ENCODE data around the gene STK40. TPM values are rescaled to one million over a fixed set of nuclear protein-coding genes. Genes with fewer than 3 reads are reported as not detected.

STK40 gene
- total RNA-seq, 1 donor from 2014 or later: 41.3 TPM

- Mint-ChIP-seq H3K27me3 (ENCODE audit: low read depth) (no peaks in the 10 kb centered on the region), H3K9me3 (no peaks in the 10 kb centered on the region), H3K4me1 (ENCODE audit: low read depth) (peaks cover 8% of the 10 kb centered on the region), H3K36me3 (ENCODE audit: low read depth) (peaks cover 53% of the 10 kb centered on the region), H3K4me3 (ENCODE audit: low read depth) (no peak overlapping the region), H3K27ac (peak overlapping the region; percentile 81)
- intact Hi-C loops (cut with micrococcal nuclease): no loop called here
- no peak for DNase-seq (ENCODE audit: low spot score)
Observed at GRCh38 chr1:36358514-36359084, 27.1 kb downstream of the STK40 start.

DNA sequence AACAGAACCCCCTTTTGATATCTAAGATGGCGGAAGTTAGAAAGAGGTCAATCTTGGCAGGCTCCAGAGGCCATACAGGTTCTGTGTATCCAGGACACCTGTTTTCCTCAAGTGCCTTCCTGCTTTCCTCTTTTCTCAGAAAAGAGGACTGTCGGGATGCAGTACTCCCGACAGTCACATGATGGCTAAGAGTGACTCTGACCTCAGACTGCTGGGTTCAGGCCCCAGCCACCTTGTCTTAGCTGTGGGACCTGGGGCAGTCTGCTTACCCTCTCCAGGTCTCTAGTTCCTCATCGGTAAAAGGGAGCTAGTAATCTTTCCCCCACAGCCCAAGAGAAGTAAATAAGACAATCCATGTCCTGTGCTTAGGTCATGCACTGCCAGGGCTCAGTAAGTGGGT, 29.9 kb downstream of the STK40 start:
- H3K4me1 Mint-ChIP-seq (ENCODE audit: low read depth): peaks cover 13% of the 10 kb centered on the region
- no peak overlapping the region for H3K27ac Mint-ChIP-seq
- no peak overlapping the region for H3K4me3 Mint-ChIP-seq (ENCODE audit: low read depth)
- intact Hi-C loops (cut with micrococcal nuclease): no loop called here
- peaks cover 47% of the 10 kb centered on the region for H3K36me3 Mint-ChIP-seq (ENCODE audit: low read depth)
- DNase-seq (ENCODE audit: low spot score): no peak
- no peaks in the 10 kb centered on the region for H3K9me3 Mint-ChIP-seq
- H3K27me3 Mint-ChIP-seq (ENCODE audit: low read depth): no peaks in the 10 kb centered on the region

GRCh38 chr1:36354486-36354885, 31.2 kb downstream of the STK40 start:
- Mint-ChIP-seq H3K9me3 (no peaks in the 10 kb centered on the region), H3K27ac (no peak overlapping the region), H3K27me3 (ENCODE audit: low read depth) (no peaks in the 10 kb centered on the region), H3K4me3 (ENCODE audit: low read depth) (no peak overlapping the region), H3K36me3 (ENCODE audit: low read depth) (peaks cover 38% of the 10 kb centered on the region), H3K4me1 (ENCODE audit: low read depth) (peaks cover 9% of the 10 kb centered on the region)
- no peak for DNase-seq (ENCODE audit: low spot score)
- intact Hi-C loops (cut with micrococcal nuclease): no loop called here

- no peaks in the 10 kb centered on the region for H3K27me3 Mint-ChIP-seq (ENCODE audit: low read depth)
- H3K27ac Mint-ChIP-seq: no peak overlapping the region
- intact Hi-C loops (cut with micrococcal nuclease): no loop called here
- H3K36me3 Mint-ChIP-seq (ENCODE audit: low read depth): peaks cover 31% of the 10 kb centered on the region
- no peaks in the 10 kb centered on the region for H3K9me3 Mint-ChIP-seq
- DNase-seq (ENCODE audit: low spot score): no peak
- H3K4me3 Mint-ChIP-seq (ENCODE audit: low read depth): no peak overlapping the region
- peaks cover 10% of the 10 kb centered on the region for H3K4me1 Mint-ChIP-seq (ENCODE audit: low read depth)
Observed at GRCh38 chr1:36352910-36353878, 32.5 kb downstream of the STK40 start.

DNA sequence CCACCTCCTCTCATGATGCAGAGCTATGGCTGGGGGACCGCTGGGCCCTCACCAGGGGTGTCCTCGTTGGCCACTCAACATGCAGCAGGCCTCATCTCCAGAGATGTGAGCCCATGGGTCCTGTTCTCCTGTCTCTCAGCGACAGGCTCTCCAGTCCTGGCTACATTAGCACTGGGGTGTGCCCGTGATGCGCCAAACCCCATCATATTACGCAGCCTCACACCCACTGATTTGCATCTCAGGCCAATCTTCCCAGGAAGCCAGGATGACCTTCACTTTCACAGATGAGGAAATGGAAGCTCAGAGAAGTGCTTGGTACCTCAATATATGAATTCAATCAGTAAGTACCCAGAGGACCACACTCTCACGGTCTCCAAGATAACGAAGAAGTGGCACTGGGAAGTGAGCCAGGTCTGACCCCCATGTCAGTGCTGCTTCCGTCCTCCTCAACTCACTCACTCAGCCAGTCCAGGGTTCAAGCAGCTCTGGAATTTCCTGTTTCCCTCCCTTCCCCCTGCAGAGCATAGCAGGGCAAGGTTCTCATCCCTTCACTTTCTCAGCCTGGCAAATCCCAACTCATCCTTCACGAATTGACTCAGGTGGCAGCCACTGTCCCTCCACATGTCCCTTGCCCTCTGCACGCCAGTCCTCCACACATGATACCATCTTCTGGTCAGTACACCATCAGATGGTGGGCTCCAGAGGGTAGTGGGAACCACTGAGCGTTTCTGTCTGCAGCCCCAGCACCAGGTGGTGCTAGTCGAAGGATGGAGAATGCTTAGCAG, 33.4 kb downstream of the STK40 start:
- H3K27ac Mint-ChIP-seq: peak overlapping the region; percentile 5
- H3K27me3 Mint-ChIP-seq (ENCODE audit: low read depth): no peaks in the 10 kb centered on the region
- intact Hi-C loops (cut with micrococcal nuclease): no loop called here
- peaks cover 32% of the 10 kb centered on the region for H3K36me3 Mint-ChIP-seq (ENCODE audit: low read depth)
- no peak overlapping the region for H3K4me3 Mint-ChIP-seq (ENCODE audit: low read depth)
- no peak for DNase-seq (ENCODE audit: low spot score)
- peaks cover 10% of the 10 kb centered on the region for H3K4me1 Mint-ChIP-seq (ENCODE audit: low read depth)
- no peaks in the 10 kb centered on the region for H3K9me3 Mint-ChIP-seq

GRCh38 chr1:36351227-36351977, 34.3 kb downstream of the STK40 start:
- Mint-ChIP-seq H3K9me3 (no peaks in the 10 kb centered on the region), H3K4me3 (ENCODE audit: low read depth) (no peak overlapping the region), H3K4me1 (ENCODE audit: low read depth) (peaks cover 10% of the 10 kb centered on the region), H3K27ac (no peak overlapping the region), H3K27me3 (ENCODE audit: low read depth) (no peaks in the 10 kb centered on the region), H3K36me3 (ENCODE audit: low read depth) (peaks cover 32% of the 10 kb centered on the region)
- intact Hi-C loops (cut with micrococcal nuclease): no loop called here
- no peak for DNase-seq (ENCODE audit: low spot score)

- peaks cover 29% of the 10 kb centered on the region for H3K36me3 Mint-ChIP-seq (ENCODE audit: low read depth)
- no peak overlapping the region for H3K4me3 Mint-ChIP-seq (ENCODE audit: low read depth)
Observed at GRCh38 chr1:36350659-36351226, 35.0 kb downstream of the STK40 start.

GRCh38 chr1:36349839-36350238, 35.9 kb downstream of the STK40 start:
- H3K4me3 Mint-ChIP-seq (ENCODE audit: low read depth): no peak overlapping the region
- H3K36me3 Mint-ChIP-seq (ENCODE audit: low read depth): peaks cover 29% of the 10 kb centered on the region
- peaks cover 10% of the 10 kb centered on the region for H3K4me1 Mint-ChIP-seq (ENCODE audit: low read depth)
- no peaks in the 10 kb centered on the region for H3K27me3 Mint-ChIP-seq (ENCODE audit: low read depth)
- peak overlapping the region; percentile 28 for H3K27ac Mint-ChIP-seq
- no peak for DNase-seq (ENCODE audit: low spot score)
- intact Hi-C loops (cut with micrococcal nuclease): no loop called here
- no peaks in the 10 kb centered on the region for H3K9me3 Mint-ChIP-seq

More at GRCh38 chr1:36350659-36351226, 35.0 kb downstream of the STK40 start:
- Mint-ChIP-seq H3K27ac (peak overlapping the region; percentile 20), H3K4me1 (ENCODE audit: low read depth) (peaks cover 10% of the 10 kb centered on the region), H3K27me3 (ENCODE audit: low read depth) (no peaks in the 10 kb centered on the region), H3K9me3 (no peaks in the 10 kb centered on the region)
- peak; percentile 18 for DNase-seq (ENCODE audit: low spot score)
- intact Hi-C loops (cut with micrococcal nuclease): no loop called here

GRCh38 chr1:36349241-36349671, 36.5 kb downstream of the STK40 start:
- peak overlapping the region; percentile 28 for H3K27ac Mint-ChIP-seq
- H3K9me3 Mint-ChIP-seq: no peaks in the 10 kb centered on the region
- no peak for DNase-seq (ENCODE audit: low spot score)
- H3K36me3 Mint-ChIP-seq (ENCODE audit: low read depth): peaks cover 29% of the 10 kb centered on the region
- intact Hi-C loops (cut with micrococcal nuclease): no loop called here
- H3K4me1 Mint-ChIP-seq (ENCODE audit: low read depth): peaks cover 10% of the 10 kb centered on the region
- no peak overlapping the region for H3K4me3 Mint-ChIP-seq (ENCODE audit: low read depth)
- H3K27me3 Mint-ChIP-seq (ENCODE audit: low read depth): no peaks in the 10 kb centered on the region

GRCh38 chr1:36346741-36347370, 38.9 kb downstream of the STK40 start:
- Mint-ChIP-seq H3K4me3 (ENCODE audit: low read depth) (no peak overlapping the region), H3K9me3 (no peaks in the 10 kb centered on the region), H3K27me3 (ENCODE audit: low read depth) (no peaks in the 10 kb centered on the region), H3K36me3 (ENCODE audit: low read depth) (peaks cover 30% of the 10 kb centered on the region), H3K4me1 (ENCODE audit: low read depth) (peaks cover 10% of the 10 kb centered on the region), H3K27ac (no peak overlapping the region)
- DNase-seq (ENCODE audit: low spot score): no peak
- intact Hi-C loops (cut with micrococcal nuclease): no loop called here

- no peak overlapping the region for H3K27ac Mint-ChIP-seq
- H3K36me3 Mint-ChIP-seq (ENCODE audit: low read depth): peaks cover 40% of the 10 kb centered on the region
- no peak overlapping the region for H3K4me3 Mint-ChIP-seq (ENCODE audit: low read depth)
- DNase-seq (ENCODE audit: low spot score): no peak
- no peaks in the 10 kb centered on the region for H3K27me3 Mint-ChIP-seq (ENCODE audit: low read depth)
- H3K9me3 Mint-ChIP-seq: no peaks in the 10 kb centered on the region
- H3K4me1 Mint-ChIP-seq (ENCODE audit: low read depth): peaks cover 2% of the 10 kb centered on the region
- intact Hi-C loops (cut with micrococcal nuclease): no loop called here
Observed at GRCh38 chr1:36345353-36345752, 40.4 kb downstream of the STK40 start.

DNA sequence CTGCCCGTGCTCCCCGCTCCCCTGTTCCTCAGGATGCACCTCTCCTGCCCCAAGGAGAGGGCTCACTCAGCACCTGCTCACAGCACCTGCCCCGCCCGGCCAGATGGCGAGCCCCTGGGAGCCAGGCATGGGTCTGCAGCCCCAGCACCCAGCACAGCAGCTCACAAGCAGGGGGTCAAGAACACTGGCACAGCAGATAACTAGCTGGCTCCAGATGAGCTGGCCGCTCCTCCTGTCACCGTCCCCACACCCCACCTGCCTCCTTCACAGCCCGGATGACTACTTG, 41.4 kb downstream of the STK40 start:
- H3K27ac Mint-ChIP-seq: no peak overlapping the region
- peaks cover 40% of the 10 kb centered on the region for H3K36me3 Mint-ChIP-seq (ENCODE audit: low read depth)
- intact Hi-C loops (cut with micrococcal nuclease): no loop called here
- DNase-seq (ENCODE audit: low spot score): no peak
- H3K4me3 Mint-ChIP-seq (ENCODE audit: low read depth): no peak overlapping the region
- no peaks in the 10 kb centered on the region for H3K9me3 Mint-ChIP-seq
- H3K27me3 Mint-ChIP-seq (ENCODE audit: low read depth): no peaks in the 10 kb centered on the region
- no peaks in the 10 kb centered on the region for H3K4me1 Mint-ChIP-seq (ENCODE audit: low read depth)
